Vagina (tissue), 2 donors: ENCODE data around the gene ZBTB7C.

ENCODE experiments used
- CTCF ChIP-seq, 3 experiments: fragments of 450-650 bp in 2 of 3; fragments of 200-600 bp in 1 of 3; sonication (generic) in 1 of 3; IDR thresholded peaks; one replicate each; pipeline ENCODE4 v1.5.1; 2017 to 2019; ENCODE audit warnings: antibody characterized with exemption in 3 of 3, mild to moderate bottlenecking in 2 of 3, moderate library complexity in 2 of 3
- POLR2A ChIP-seq, 2 donors: fragments of 450-650 bp; IDR thresholded peaks; one replicate each; pipeline ENCODE4 v1.6.1; 2017; ENCODE audit warnings: antibody characterized with exemption in 2 of 2, mild to moderate bottlenecking in 2 of 2, moderate library complexity in 2 of 2
- POLR2AphosphoS5 ChIP-seq, 2 donors: sonication (generic); formaldehyde crosslinking; IDR thresholded peaks; one replicate each; pipeline ENCODE4 v1.9.0; 2017; ENCODE audit warnings: antibody characterized with exemption in 2 of 2, mild to moderate bottlenecking in 2 of 2, low read depth in 1 of 2; ENCODE audit not compliant: insufficient read depth in 1 of 2

DNA sequence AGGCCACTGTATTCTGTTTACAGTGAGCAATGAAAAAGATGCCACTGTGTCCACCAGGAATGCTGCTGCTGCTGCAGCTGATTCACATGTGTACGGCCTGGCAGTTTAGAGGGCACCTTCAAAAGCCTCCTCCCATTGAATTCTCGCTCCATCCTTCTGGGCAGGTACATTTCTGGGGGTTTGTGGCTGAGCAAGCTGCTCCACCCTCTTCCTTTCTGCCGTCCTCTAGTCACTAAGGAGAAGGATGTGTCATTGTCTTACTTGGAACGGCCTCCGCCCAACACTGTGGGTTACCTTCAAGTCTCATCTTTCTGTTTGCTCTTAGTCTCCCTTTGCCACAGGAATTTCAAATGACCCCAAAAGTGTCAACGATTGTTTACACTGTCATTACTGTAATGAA is 182.0 kb downstream of the ZBTB7C start:
- TF ChIP-seq CTCF (IDR thresholded peaks at IDR 0.05) = no peak
- TF ChIP-seq POLR2AphosphoS5 (IDR thresholded peaks at IDR 0.05; ENCODE audit: insufficient read depth in 1 of 2, low read depth in 1 of 2) = no peak
- no peak for TF ChIP-seq POLR2A (IDR thresholded peaks at IDR 0.05)
